Ishikawa (cell line): Measurements from ENCODE around the gene ASAP2.

Experiments used
- CREB1 ChIP-seq: IDR thresholded peaks from 2 replicates; pipeline ENCODE4 v1.6.1; 2012; ENCODE audit warnings: low read depth
- EGR1 ChIP-seq: IDR thresholded peaks from 2 replicates; pipeline ENCODE4 v1.6.1; 2012
- EP300 ChIP-seq: IDR thresholded peaks from 2 replicates; pipeline ENCODE4 v1.6.1; 2012; ENCODE audit warnings: borderline replicate concordance
- MAX ChIP-seq: IDR thresholded peaks from 2 replicates; pipeline ENCODE4 v1.6.1; 2012
- REST ChIP-seq: IDR thresholded peaks from 2 replicates; pipeline ENCODE4 v1.6.1; 2012; ENCODE audit warnings: low read depth, mild to moderate bottlenecking
- TCF12 ChIP-seq: IDR thresholded peaks from 2 replicates; pipeline ENCODE4 v1.6.1; 2012; ENCODE audit warnings: low read depth
- TEAD4 ChIP-seq: IDR thresholded peaks from 2 replicates; pipeline ENCODE4 v1.6.1; 2012
- YY1 ChIP-seq: IDR thresholded peaks from 2 replicates; pipeline ENCODE4 v1.6.1; 2012; ENCODE audit warnings: low read depth

GRCh38 chr2:9274701-9275343 is 68.2 kb downstream of the ASAP2 start:
- no peak for TF ChIP-seq EP300
- TF ChIP-seq CREB1 = no peak
- no peak for TF ChIP-seq EGR1
- no peak for TF ChIP-seq MAX
- no peak for TF ChIP-seq REST
- no peak for TF ChIP-seq TEAD4
- TF ChIP-seq TCF12 = no peak
- TF ChIP-seq YY1 = no peak
